Adrenal gland (tissue), 12 donors: ENCODE results near the gene TSPAN32. TPM values are rescaled to one million over a fixed set of nuclear protein-coding genes. Genes with fewer than 3 reads are reported as not detected.

Experiments
- DNase-seq, 7 donors: peaks; one replicate each; pipeline ENCODE4 v3.0.0-alpha.2; 2019 to 2020
- H3K27ac ChIP-seq, 5 donors: fragments of 200-600 bp; sonication (generic) in 4 of 5; 1 replicate in 3 of 5; 2 replicates in 2 of 5; pipeline versions ENCODE4 v1.5.1 to v1.8.0; 2016 to 2020; ENCODE audit warnings: mild to moderate bottlenecking in 1 of 5
- H3K27me3 ChIP-seq: fragments of 200-600 bp; 2 replicates; pipeline ENCODE4 v1.8.0; 2021
- H3K36me3 ChIP-seq, 2 donors: fragments of 200-600 bp; replicated peaks in 1 of 2; 1 replicate in 1 of 2; 2 replicates in 1 of 2; pipeline versions ENCODE4 v1.5.1 to v1.8.0; 2018 to 2022
- H3K4me1 ChIP-seq, 2 donors: fragments of 200-600 bp; replicated peaks in 1 of 2; 1 replicate in 1 of 2; 2 replicates in 1 of 2; pipeline versions ENCODE4 v1.5.1 to v1.8.0; 2018 to 2021
- H3K4me3 ChIP-seq, 4 donors: fragments of 200-600 bp; sonication (generic) in 3 of 4; one replicate each; pipeline ENCODE4 v1.5.1; 2016 to 2018
- H3K9me3 ChIP-seq, 3 donors: fragments of 200-600 bp; sonication (generic) in 1 of 3; replicated peaks in 1 of 3; 1 replicate in 2 of 3; 2 replicates in 1 of 3; pipeline versions ENCODE4 v1.5.1 to v1.8.0; 2016 to 2021
- CTCF ChIP-seq, 6 experiments: fragments of 450-650 bp in 4 of 6; fragments of 200-600 bp in 2 of 6; sonication (generic) in 1 of 6; IDR thresholded peaks; 1 replicate in 5 of 6; 2 replicates in 1 of 6; pipeline versions ENCODE4 v1.5.1 to v1.8.0; 2016 to 2021; ENCODE audit warnings: antibody characterized with exemption in 6 of 6, mild to moderate bottlenecking in 2 of 6, moderate library complexity in 1 of 6
- POLR2A ChIP-seq, 2 donors: fragments of 450-650 bp; IDR thresholded peaks; one replicate each; pipeline ENCODE4 v1.6.1; 2017; ENCODE audit warnings: antibody characterized with exemption in 2 of 2, mild to moderate bottlenecking in 2 of 2, moderate library complexity in 1 of 2
- WGBS, 4 donors: extraction: QIAGEN DNeasy Blood & Tissue Kit in 2 of 4; methylation state at CpG; one replicate each; pipeline versions ENCODE4 v1.1.5 to v1.1.7; 2013 to 2017; 5-methylcytosine and 5-hydroxymethylcytosine counted together
- intact Hi-C, 2 donors: fragments of 100-400 bp; cut with DNase I; formaldehyde crosslinking; loops; one replicate each; pipeline versions ENCODE4 v1.14.1 to v1.15.0; 2022 to 2023
- polyA plus RNA-seq, 3 donors: library from polyadenylated mRNA; stranded (reverse); fragments of 200-250 nt in 2 of 3; fragments of 350-450 nt in 1 of 3; fragmentation: Illumina TruSeq in 1 of 3; extraction: RNeasy Lipid Tissue Mini Kit (QIAGEN cat#74804) in 1 of 3; gene quantifications; one replicate each; pipeline ENCODE4 v1.2.3, GENCODE V29; 2013 to 2014
- total RNA-seq, 9 donors: library from RNA; depleted of rRNA in 4 of 9; stranded (reverse); fragments of >200 nt in 4 of 9; fragments of 120-200 nt in 1 of 9; fragmentation: NEBNext Ultra II Directional in 1 of 9; extraction: Animal tissue kit (Norgen Biotek cat#: 25700) in 1 of 9; gene quantifications; one replicate each; pipeline versions ENCODE4 v1.1.0 to v1.2.4, GENCODE V29; 2013 to 2023
- donor health status: healthy with polysubstance abuse.
- donor health status: Bipolar disorder and iron deficiency.
- donor health status: DM: yes; HTN: yes; CAD: no.
- donor health status: DM: no; HTN: no; CAD: no.
- donor health status: DM: no; HTN: no; CAD: no.
- donor health status: DM: yes; HTN: yes; CAD: no.

The TSPAN32 gene
- total and polyA plus RNA-seq, 12 donors = 0.14 to 7.0 (median 0.88) TPM; not detected in 4

DNA sequence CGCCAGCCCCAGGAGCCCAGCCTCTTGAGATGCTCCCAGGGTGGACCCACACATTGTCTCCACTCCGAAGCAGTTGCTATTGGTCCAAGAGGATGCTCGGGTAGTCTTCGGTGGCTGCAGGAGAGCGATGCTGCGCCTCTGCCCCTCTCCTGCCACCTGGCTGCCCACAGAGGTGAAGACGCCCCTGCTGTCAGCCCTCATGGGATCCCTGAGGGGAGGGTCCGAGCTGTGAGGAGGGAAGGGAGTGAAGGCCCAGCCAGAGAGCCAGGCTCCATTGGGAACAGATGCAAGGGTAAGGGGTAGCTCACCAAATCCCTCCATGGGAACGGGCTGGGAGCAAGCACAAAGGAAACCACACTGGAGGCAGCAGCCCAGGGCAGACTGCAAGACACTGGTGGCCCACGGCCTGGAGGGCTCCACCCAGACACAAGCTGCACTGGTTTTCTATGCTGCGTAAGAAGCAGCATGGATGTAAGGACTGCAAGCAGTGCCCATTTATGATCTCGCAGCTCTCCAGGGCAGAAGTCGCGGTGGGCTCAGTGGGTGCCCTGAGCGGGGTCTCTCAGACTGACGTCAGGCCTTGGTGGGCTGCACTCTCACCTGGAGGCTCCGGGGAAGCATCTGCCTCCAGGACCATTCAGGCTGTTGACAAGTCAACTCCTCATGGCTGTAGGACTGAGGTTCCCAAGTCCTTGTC, 15.7 kb downstream of the TSPAN32 start:
- Histone ChIP-seq H3K27me3 (no peaks in the 10 kb centered on the region), H3K4me1 (peaks cover 9 to 14% of the 10 kb centered on the region in 2 donors), H3K4me3 (no peak overlapping the region), H3K27ac (no peak overlapping the region), H3K9me3 (no peaks in the 10 kb centered on the region), H3K36me3 (no peaks in the 10 kb centered on the region)
- TF ChIP-seq CTCF (IDR thresholded peaks at IDR 0.05) (no peak), POLR2A (IDR thresholded peaks at IDR 0.05) (no peak)
- 93 to 94% (median 94%) methylated on average over 11 to 17 of the region's 17 CpGs for WGBS, 4 donors
- DNase-seq = peak in 2 of 7 donors; percentile 9 to 13
- intact Hi-C loops = loop anchor here in 1 of 2 donors (10.0 kb wide), 1 partner anchor 207 kb away; no protein-coding TSS in a partner anchor

DNA sequence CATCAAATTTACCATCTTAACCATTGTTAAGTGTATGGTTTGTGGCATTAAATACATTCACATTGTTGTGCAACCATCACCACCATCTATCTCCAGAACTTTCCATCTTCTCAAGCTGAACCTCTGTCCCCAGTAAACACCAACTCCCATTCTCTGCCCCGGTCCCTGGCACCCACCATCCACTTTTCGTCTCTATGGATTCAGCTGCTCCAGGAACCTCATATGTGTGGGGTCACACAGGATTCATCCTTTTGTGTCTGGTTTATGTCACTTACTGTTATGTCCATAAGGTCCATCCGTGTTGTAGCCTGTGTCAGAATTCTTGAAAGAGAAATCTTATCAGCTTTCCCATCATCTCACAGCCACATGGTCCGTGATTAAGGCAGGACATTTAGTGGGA, 16.3 kb downstream of the TSPAN32 start:
- Histone ChIP-seq H3K36me3 (no peaks in the 10 kb centered on the region), H3K27me3 (no peaks in the 10 kb centered on the region), H3K27ac (no peak overlapping the region), H3K4me1 (peaks cover 9 to 14% of the 10 kb centered on the region in 2 donors), H3K9me3 (no peaks in the 10 kb centered on the region), H3K4me3 (no peak overlapping the region)
- TF ChIP-seq POLR2A (IDR thresholded peaks at IDR 0.05) = no peak
- TF ChIP-seq CTCF (IDR thresholded peaks at IDR 0.05) = no peak
- no peak for DNase-seq
- intact Hi-C loops = loop anchor here in 1 of 2 donors (10.0 kb wide), 1 partner anchor 207 kb away; no protein-coding TSS in a partner anchor
- 83 to 95% (median 95%) methylated on average over 4 of the region's 4 CpGs for WGBS, 4 donors

GRCh38 chr11:2318707-2319106, 16.9 kb downstream of the TSPAN32 start:
- peaks cover 9 to 14% of the 10 kb centered on the region in 2 donors for H3K4me1 ChIP-seq
- H3K9me3 ChIP-seq = no peaks in the 10 kb centered on the region
- no peak overlapping the region for H3K27ac ChIP-seq
- H3K4me3 ChIP-seq = no peak overlapping the region
- H3K27me3 ChIP-seq = no peaks in the 10 kb centered on the region
- H3K36me3 ChIP-seq = no peaks in the 10 kb centered on the region
- intact Hi-C loops = loop anchor here in 1 of 2 donors (10.0 kb wide), 1 partner anchor 206 kb away; no protein-coding TSS in a partner anchor
- DNase-seq = no peak
- 85 to 94% (median 92%) methylated on average over 7 of the region's 7 CpGs for WGBS, 4 donors
- TF ChIP-seq CTCF (IDR thresholded peaks at IDR 0.05) (no peak), POLR2A (IDR thresholded peaks at IDR 0.05) (no peak)

DNA sequence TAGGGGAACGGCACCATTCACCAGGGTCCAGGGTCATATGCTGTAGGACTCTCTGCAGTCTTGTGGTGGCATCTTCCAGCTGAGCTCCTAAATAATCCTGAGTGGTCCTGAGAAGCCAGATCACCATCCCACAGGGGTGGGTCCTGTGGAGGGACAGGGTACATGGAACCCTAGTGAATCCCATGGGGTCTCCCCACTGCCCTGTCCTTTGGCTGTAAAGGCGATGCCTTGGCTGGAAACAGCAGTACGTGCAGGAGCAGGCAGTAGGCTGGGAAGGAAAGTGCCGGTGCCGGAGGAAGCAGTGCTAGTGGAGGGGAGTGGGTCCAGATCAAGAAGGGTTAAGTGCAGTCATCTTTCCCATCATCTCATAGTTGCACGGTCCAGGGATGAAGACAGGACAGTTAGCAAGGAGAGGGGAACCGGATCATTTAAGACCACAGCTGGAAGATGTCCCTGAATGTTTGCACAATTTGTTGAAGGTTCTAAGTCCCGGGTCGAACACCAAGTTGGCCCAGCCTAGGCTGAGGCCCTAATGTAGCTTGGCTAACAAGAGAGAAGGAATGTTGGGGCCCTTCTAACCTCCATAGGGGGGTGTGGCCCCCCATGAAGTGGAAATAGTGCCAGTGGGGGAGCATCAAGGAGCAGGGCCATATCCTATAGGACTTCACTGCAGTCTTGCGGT, 18.1 kb downstream of the TSPAN32 start:
- intact Hi-C loops = loop anchor here in 1 of 2 donors (10.0 kb wide), 1 partner anchor 205 kb away; no protein-coding TSS in a partner anchor
- WGBS, 4 donors = 50 to 85% (median 84%) methylated on average over 6 to 10 of the region's 10 CpGs
- peak in 1 of 7 donors; percentile 31 for DNase-seq
- Histone ChIP-seq H3K4me3 (no peak overlapping the region), H3K27ac (no peak overlapping the region), H3K27me3 (no peaks in the 10 kb centered on the region), H3K9me3 (no peaks in the 10 kb centered on the region), H3K4me1 (peaks cover under 1 to 3% of the 10 kb centered on the region in 2 donors), H3K36me3 (no peaks in the 10 kb centered on the region)
- TF ChIP-seq POLR2A (IDR thresholded peaks at IDR 0.05) (no peak), CTCF (IDR thresholded peaks at IDR 0.05) (no peak)
